Common myeloid progenitor, CD34-positive (primary cell): ENCODE results near the gene RALY.

ENCODE experiments used
- CTCF ChIA-PET: fragments of 350-600 bp; sonication (Branson Sonifier 250); formaldehyde crosslinking; loops from one replicate; lab custom pipeline; 2021; ENCODE audit warnings: antibody characterized with exemption; lab: Charles Lee
- POLR2A ChIA-PET: fragments of 350-600 bp; sonication (Branson Sonifier 250); formaldehyde crosslinking; loops from one replicate; lab custom pipeline; 2021; ENCODE audit warnings: antibody characterized with exemption; lab: Charles Lee
- DNase-seq, 3 donors: peaks; one replicate each; pipeline versions ENCODE4 v3.0.0 to v3.0.0-alpha.2; 2013
- H3K27ac ChIP-seq, 2 experiments: 1 replicate in 1 of 2; 2 replicates in 1 of 2; pipeline ENCODE4 v1.7.0; 2013; ENCODE audit warnings: inconsistent platforms in 2 of 2, low read length in 2 of 2, mild to moderate bottlenecking in 2 of 2, low read depth in 1 of 2, moderate library complexity in 1 of 2; ENCODE audit not compliant: severe bottlenecking in 2 of 2, insufficient read depth in 1 of 2, poor library complexity in 1 of 2
- H3K27me3 ChIP-seq, 5 experiments: replicated peaks in 2 of 5; 1 replicate in 3 of 5; 2 replicates in 2 of 5; pipeline versions ENCODE4 v1.6.1 to v1.7.0; 2013; ENCODE audit warnings: low read length in 4 of 5, mild to moderate bottlenecking in 2 of 5, moderate library complexity in 2 of 5, inconsistent platforms in 1 of 5; ENCODE audit not compliant: insufficient read depth in 5 of 5, control insufficient read depth in 4 of 5
- H3K36me3 ChIP-seq, 4 experiments: 1 replicate in 2 of 4; 2 replicates in 2 of 4; pipeline versions ENCODE4 v1.6.1 to v1.7.0; 2013; ENCODE audit warnings: low read length in 3 of 4, control low read depth in 1 of 4, mild to moderate bottlenecking in 1 of 4; ENCODE audit not compliant: control insufficient read depth in 4 of 4, insufficient read depth in 4 of 4
- H3K4me1 ChIP-seq, 4 experiments: 1 replicate in 3 of 4; 2 replicates in 1 of 4; pipeline versions ENCODE4 v1.6.1 to v1.7.1; 2013; ENCODE audit warnings: low read length in 3 of 4, mild to moderate bottlenecking in 3 of 4, control low read depth in 1 of 4, inconsistent platforms in 1 of 4, moderate library complexity in 1 of 4; ENCODE audit not compliant: control insufficient read depth in 4 of 4, insufficient read depth in 4 of 4; ENCODE audit errors: control extremely low read depth in 1 of 4
- H3K4me3 ChIP-seq, 7 experiments: 1 replicate in 4 of 7; 2 replicates in 3 of 7; pipeline versions ENCODE4 v1.5.1 to v1.7.0; 2013; ENCODE audit warnings: mild to moderate bottlenecking in 7 of 7, low read length in 6 of 7, moderate library complexity in 6 of 7, inconsistent platforms in 2 of 7, low read depth in 2 of 7, control low read depth in 1 of 7; ENCODE audit not compliant: insufficient read depth in 4 of 7, control insufficient read depth in 1 of 7; ENCODE audit errors: extremely low read depth in 1 of 7
- H3K9me3 ChIP-seq, 5 experiments: 1 replicate in 4 of 5; 2 replicates in 1 of 5; pipeline versions ENCODE4 v1.6.1 to v1.7.1; 2013; ENCODE audit warnings: low read length in 4 of 5, mild to moderate bottlenecking in 2 of 5, inconsistent platforms in 1 of 5, low read depth in 1 of 5, moderate library complexity in 1 of 5; ENCODE audit not compliant: control insufficient read depth in 4 of 5, insufficient read depth in 2 of 5; ENCODE audit errors: control extremely low read depth in 1 of 5
- WGBS: methylation state at CpG from one replicate; pipeline ENCODE4 v1.1.5; 2013; ENCODE audit not compliant: insufficient coverage; 5-methylcytosine and 5-hydroxymethylcytosine counted together

The RALY gene

DNA sequence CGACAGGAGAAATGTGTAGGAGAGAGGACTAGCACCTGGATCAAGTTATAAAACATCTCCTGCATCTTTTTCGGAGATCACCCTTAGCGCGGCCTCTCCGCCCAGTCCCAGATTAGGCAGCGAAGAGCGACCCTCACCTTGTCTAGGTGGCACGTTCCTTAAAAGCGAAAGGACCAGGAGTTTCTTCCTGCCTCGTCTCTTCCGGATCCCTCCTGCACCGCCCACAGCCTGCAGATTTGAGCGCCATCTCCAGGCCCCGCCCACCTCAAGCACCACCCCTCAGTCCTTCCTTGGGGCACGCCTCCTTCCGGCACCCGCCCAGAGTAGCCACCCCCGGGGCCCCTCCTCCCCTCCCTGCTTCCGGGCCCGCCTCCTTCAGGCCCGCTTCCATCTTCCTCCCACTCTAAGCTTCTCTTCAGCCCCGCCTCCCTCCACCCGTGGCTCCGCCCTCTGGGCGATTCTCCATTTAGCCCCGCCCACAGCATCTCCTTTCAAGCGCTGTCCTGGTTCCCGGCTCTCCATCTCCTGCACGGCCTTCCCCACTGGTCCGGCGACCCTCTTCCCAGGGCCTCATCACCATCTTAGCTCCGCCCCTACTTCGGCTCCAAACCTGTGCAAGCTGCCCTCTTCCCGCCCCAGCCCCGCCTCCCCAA, 662 bp upstream of the RALY start:
- Histone ChIP-seq H3K36me3 (peaks cover 0 to 9% (median 0%) of the 10 kb centered on the region in 4 experiments), H3K9me3 (no peaks in the 10 kb centered on the region), H3K27ac (peak overlapping the region; percentile 93 to 96), H3K4me1 (peaks cover 15 to 40% (median 31%) of the 10 kb centered on the region in 4 experiments), H3K27me3 (no peaks in the 10 kb centered on the region), H3K4me3 (peak overlapping the region; percentile 90 to 99 (median 95))
- peak; percentile 98 to 99 (median 99) for DNase-seq
- CTCF ChIA-PET: interaction anchor here (0.7 to 2.6 kb wide), 8 partner anchors 17 to 204 kb away, joined by 3 to 10 read pairs (median 3); no protein-coding TSS in a partner anchor
- POLR2A ChIA-PET: interaction anchor here (0.9 to 1.4 kb wide), 5 partner anchors 11 to 29 kb away, joined by 3 to 4 read pairs (median 3); no protein-coding TSS in a partner anchor
- WGBS: 0% methylated on average over 32 of the region's 35 CpGs

DNA sequence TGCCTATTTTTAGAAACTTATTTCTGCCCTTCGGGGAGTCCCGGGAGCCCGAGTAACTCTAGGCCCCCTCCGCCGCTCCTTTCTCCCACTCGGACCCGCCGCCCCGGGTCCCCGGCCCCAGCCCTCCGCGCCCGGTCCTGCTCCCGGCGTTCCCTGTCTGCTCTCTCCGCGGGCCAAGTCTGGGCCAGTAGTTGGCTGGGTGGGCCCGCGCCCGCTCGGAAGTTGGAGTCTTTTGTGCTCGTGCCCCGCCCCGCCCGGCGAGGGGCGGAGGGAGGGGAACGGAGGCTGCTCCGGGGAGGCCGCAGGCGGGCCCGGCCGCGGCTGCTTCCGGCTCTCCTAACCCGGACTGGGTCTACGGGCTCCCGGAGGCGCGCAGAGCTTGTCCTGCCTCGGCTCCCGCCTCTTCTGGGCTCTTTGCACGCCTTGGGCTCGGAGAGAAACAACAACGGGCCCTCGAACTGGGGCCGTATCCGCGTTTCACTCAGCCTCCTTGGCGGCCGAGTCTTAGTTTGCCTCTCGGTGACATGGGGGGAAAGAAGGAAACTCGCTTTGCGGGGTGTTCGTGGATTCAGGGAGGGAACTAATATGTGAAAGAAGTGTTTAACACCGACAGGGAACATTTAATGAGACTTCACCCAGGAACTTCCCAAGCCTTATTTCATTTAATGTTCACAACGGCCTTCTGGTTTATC, 657 bp downstream of the RALY start:
- H3K9me3 ChIP-seq: no peaks in the 10 kb centered on the region
- H3K27ac ChIP-seq: peak overlapping the region; percentile 93 to 96
- WGBS: 0% methylated on average over 41 of the region's 57 CpGs
- ChIA-PET CTCF (interaction anchor here (0.9 to 2.6 kb wide), 5 partner anchors 15 to 30 kb away, joined by 3 to 10 read pairs (median 4); no protein-coding TSS in a partner anchor), POLR2A (interaction anchor here (1.4 kb wide), 1 partner anchor 28 kb away, joined by 4 read pairs; no protein-coding TSS in a partner anchor)
- peaks cover 0 to 9% (median 0%) of the 10 kb centered on the region in 4 experiments for H3K36me3 ChIP-seq
- H3K4me1 ChIP-seq: peaks cover 15 to 43% (median 31%) of the 10 kb centered on the region in 4 experiments
- H3K27me3 ChIP-seq: no peaks in the 10 kb centered on the region
- peak overlapping the region; percentile 90 to 99 (median 95) for H3K4me3 ChIP-seq
- peak; percentile 70 to 85 (median 79) for DNase-seq

DNA sequence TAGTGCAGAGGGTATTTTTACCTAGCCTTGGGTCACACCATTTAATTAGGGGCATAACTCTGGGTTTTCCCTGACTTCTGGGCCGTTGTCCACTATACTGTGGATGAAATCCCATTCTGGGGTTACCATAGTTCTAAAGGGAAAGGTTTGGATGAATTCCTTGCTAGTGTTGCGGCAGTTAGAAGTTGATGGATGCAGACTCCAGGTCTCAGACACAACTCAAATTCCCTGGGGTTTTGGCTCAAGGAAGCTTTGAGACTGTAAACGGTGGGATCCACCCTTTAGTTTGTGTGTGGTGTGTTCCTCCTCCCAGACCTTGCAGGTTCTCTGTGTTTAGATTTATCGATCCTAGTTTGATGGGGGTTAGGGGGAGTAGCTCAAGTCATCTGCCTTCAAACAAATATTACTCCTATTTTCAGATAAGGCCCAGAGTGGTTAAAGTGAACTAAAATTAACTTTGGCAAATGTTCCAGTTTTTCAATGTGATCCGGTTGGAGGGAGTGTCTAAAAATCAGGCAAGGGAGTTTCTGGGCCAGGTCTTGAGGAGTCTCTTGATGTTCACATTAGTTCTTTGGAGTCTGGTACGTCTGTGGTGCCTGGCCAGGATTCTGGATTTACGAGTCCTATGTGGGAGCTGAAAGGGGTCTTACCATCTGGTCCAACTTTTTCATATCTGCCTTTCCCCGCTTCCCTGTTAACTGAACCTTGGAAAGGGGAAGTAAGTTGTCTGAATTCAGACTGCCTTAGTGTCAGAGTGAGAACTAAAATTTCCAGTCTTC, 1.5 kb downstream of the RALY start:
- ChIA-PET CTCF (interaction anchor here (1.2 kb wide), 1 partner anchor 10 kb away, joined by 3 read pairs; no protein-coding TSS in a partner anchor), POLR2A (no interaction called here)
- 20% methylated on average over 5 of the region's 8 CpGs for WGBS
- Histone ChIP-seq H3K4me3 (peak overlapping the region in 6 of 7 experiments; percentile 90 to 99 (median 95)), H3K4me1 (peaks cover 15 to 45% (median 31%) of the 10 kb centered on the region in 4 experiments), H3K9me3 (no peaks in the 10 kb centered on the region), H3K27ac (peak overlapping the region; percentile 93 to 96), H3K36me3 (peaks cover 0 to 9% (median 0%) of the 10 kb centered on the region in 4 experiments), H3K27me3 (no peaks in the 10 kb centered on the region)
- peak in 2 of 3 donors; percentile 32 to 52 for DNase-seq

DNA sequence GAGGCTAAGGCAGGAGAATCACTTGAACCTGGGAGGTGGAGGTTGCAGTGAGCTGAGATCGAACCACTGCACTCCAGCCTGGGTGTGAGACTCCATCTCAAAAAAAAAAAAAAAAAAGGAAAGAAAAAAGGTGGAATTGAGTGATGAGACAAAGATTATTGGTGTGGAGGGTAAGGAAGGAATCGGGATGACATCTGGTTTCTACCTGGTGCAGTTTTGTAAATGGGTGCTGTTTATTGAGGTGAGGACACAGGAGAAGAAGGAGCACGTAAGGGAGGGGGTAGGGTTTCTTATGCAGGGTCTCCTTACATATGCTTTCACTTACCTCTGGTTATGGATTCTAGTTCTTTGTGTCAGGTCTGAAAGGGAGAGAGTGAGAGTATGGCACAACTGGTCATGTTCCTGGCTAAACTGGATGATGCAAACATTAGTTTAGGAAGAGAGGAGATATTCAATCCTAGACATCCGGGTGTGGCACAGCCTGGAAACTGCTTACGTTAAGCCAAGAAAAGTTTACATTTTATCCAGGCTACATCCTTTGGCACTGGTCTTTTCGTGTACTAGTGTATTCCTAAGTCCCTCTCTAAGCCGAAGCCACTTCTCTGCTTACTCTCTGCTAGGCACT, 5.4 kb downstream of the RALY start:
- ChIA-PET POLR2A (interaction anchor here (1.4 kb wide), 1 partner anchor 17 kb away, joined by 3 read pairs; no protein-coding TSS in a partner anchor), CTCF (no interaction called here)
- Histone ChIP-seq H3K4me1 (peaks cover 8 to 34% (median 18%) of the 10 kb centered on the region in 4 experiments), H3K27ac (no peak overlapping the region), H3K36me3 (peaks cover 0 to 18% (median 2%) of the 10 kb centered on the region in 4 experiments), H3K9me3 (no peaks in the 10 kb centered on the region), H3K4me3 (no peak overlapping the region), H3K27me3 (no peaks in the 10 kb centered on the region)
- WGBS: 97% methylated on average over 6 of the region's 7 CpGs
- DNase-seq: no peak

DNA sequence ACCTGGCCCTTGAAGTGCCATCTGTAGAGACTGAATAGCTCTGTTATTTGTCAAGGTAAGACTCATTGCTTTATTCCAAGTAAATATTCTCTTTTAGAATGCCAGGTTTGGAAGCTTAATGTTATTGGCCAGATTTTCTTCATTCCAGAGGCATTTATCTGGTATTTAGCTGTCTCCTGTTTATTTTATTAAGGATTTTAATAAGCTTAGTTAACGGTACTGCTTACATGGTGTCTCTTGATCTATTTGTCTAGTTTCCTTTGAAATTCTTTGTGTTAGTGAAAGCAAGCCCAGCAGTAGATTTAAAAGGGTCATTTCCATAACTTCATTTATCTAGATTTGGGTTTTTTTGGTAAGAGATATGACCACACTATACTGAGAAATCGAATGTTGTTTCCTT, 7.7 kb downstream of the RALY start:
- WGBS: 100% methylated on average over 1 of the region's 2 CpGs
- Histone ChIP-seq H3K9me3 (no peaks in the 10 kb centered on the region), H3K4me3 (no peak overlapping the region), H3K4me1 (peaks cover 0 to 18% (median 2%) of the 10 kb centered on the region in 4 experiments), H3K27me3 (no peaks in the 10 kb centered on the region), H3K27ac (no peak overlapping the region), H3K36me3 (peaks cover 0 to 20% (median 4%) of the 10 kb centered on the region in 4 experiments)
- CTCF ChIA-PET: interaction anchor here (0.9 to 2.0 kb wide), 4 partner anchors 10 to 68 kb away, joined by 3 to 9 read pairs (median 4); no protein-coding TSS in a partner anchor
- DNase-seq: no peak
- POLR2A ChIA-PET: interaction anchor here (0.9 kb wide), 1 partner anchor 10 kb away, joined by 3 read pairs; no protein-coding TSS in a partner anchor

DNA sequence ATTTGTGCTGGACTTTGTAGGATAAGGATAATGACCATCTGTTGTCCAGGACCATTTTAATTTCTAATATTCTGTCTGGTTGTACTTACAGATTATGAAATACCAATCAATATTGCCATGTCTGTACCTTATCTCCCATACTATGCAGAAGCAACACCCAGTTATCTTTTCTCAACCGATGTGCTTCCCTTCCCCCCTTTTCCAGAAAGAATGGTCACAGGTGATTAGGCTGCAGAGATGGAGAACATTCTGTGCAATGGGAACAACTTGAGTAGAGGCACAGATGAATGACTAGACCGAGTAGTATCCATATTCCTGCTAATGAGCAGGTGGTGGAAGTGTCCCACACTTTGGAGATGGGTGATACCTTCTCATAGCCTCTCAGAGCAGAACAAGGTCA, 10.5 kb downstream of the RALY start:
- POLR2A ChIA-PET: no interaction called here
- no peaks in the 10 kb centered on the region for H3K27me3 ChIP-seq
- H3K27ac ChIP-seq: no peak overlapping the region
- DNase-seq: no peak
- CTCF ChIA-PET: no interaction called here
- peaks cover 3 to 17% (median 9%) of the 10 kb centered on the region in 4 experiments for H3K4me1 ChIP-seq
- H3K9me3 ChIP-seq: no peaks in the 10 kb centered on the region
- no peak overlapping the region for H3K4me3 ChIP-seq
- peaks cover 0 to 16% (median 5%) of the 10 kb centered on the region in 4 experiments for H3K36me3 ChIP-seq
- WGBS: 82% methylated on average over 2 of the region's 2 CpGs
